HG02943 (cell line): ENCODE results near the gene CNTNAP2.

Source experiments
- ATAC-seq: cut with Tn5 transposase; IDR thresholded peaks from one replicate; pipeline ENCODE4 v1.9.1; 2021; ENCODE audit warnings: mild to moderate bottlenecking, low read depth, moderate library complexity; ENCODE audit not compliant: unreplicated experiment

Gene CNTNAP2

GRCh38 chr7:146544748-146545147 lies 428.1 kb downstream of the CNTNAP2 start:
- no peak for ATAC-seq

GRCh38 chr7:146548816-146549215 lies 432.2 kb downstream of the CNTNAP2 start:
- no peak for ATAC-seq

- ATAC-seq: no peak
These were observed 438.0 kb downstream of the CNTNAP2 start for GRCh38 chr7:146554556-146554955.

- no peak for ATAC-seq
These were observed 441.4 kb downstream of the CNTNAP2 start for GRCh38 chr7:146557971-146558469.

GRCh38 chr7:146565872-146566271 lies 449.3 kb downstream of the CNTNAP2 start:
- ATAC-seq: no peak

- ATAC-seq: no peak
These were observed 459.3 kb downstream of the CNTNAP2 start for GRCh38 chr7:146575903-146576302.

GRCh38 chr7:146591976-146592375 lies 475.4 kb downstream of the CNTNAP2 start:
- no peak for ATAC-seq

- no peak for ATAC-seq
These were observed 490.0 kb downstream of the CNTNAP2 start for GRCh38 chr7:146606628-146607027.

GRCh38 chr7:146619641-146620040 lies 503.0 kb downstream of the CNTNAP2 start:
- no peak for ATAC-seq

GRCh38 chr7:146626912-146627311 lies 510.3 kb downstream of the CNTNAP2 start:
- no peak for ATAC-seq

GRCh38 chr7:146635205-146636032 lies 518.8 kb downstream of the CNTNAP2 start:
- ATAC-seq: no peak

- ATAC-seq: no peak
These were observed 519.4 kb downstream of the CNTNAP2 start for GRCh38 chr7:146636033-146636356.

GRCh38 chr7:146636581-146636980 lies 520.0 kb downstream of the CNTNAP2 start:
- ATAC-seq: no peak

- no peak for ATAC-seq
These were observed 522.7 kb downstream of the CNTNAP2 start for GRCh38 chr7:146639291-146639690.

GRCh38 chr7:146641491-146641890 lies 524.9 kb downstream of the CNTNAP2 start:
- ATAC-seq: no peak

GRCh38 chr7:146645383-146645976 lies 528.9 kb downstream of the CNTNAP2 start:
- ATAC-seq: no peak

GRCh38 chr7:146647445-146647844 lies 530.8 kb downstream of the CNTNAP2 start:
- no peak for ATAC-seq

- ATAC-seq: no peak
These were observed 535.6 kb downstream of the CNTNAP2 start for GRCh38 chr7:146652176-146652575.

GRCh38 chr7:146654048-146654447 lies 537.4 kb downstream of the CNTNAP2 start:
- no peak for ATAC-seq

GRCh38 chr7:146655928-146656797 lies 539.6 kb downstream of the CNTNAP2 start:
- no peak for ATAC-seq

- no peak for ATAC-seq
These were observed 540.4 kb downstream of the CNTNAP2 start for GRCh38 chr7:146656988-146657387.
